ENCODE data around the gene NEK2.
"Not testable (repeated sequence)": the region's sequence is repeated elsewhere in the genome, so short reads cannot be mapped to it uniquely, and the experiment has no call there.

Gene NEK2

GRCh38 chr1:211632117-211632807, 43.2 kb downstream of the NEK2 start:
- no peak for DNase-seq

GRCh38 chr1:211631168-211631567, 44.3 kb downstream of the NEK2 start:
- DNase-seq = no peak

GRCh38 chr1:211630236-211631081, 45.0 kb downstream of the NEK2 start:
- DNase-seq = no peak

GRCh38 chr1:211628417-211628816, 47.0 kb downstream of the NEK2 start:
- no peak for DNase-seq

GRCh38 chr1:211627259-211627658, 48.2 kb downstream of the NEK2 start:
- no peak for DNase-seq

- not testable (repeated sequence) for DNase-seq
Measured at GRCh38 chr1:211625866-211626265, 49.6 kb downstream of the NEK2 start.

- no peak for DNase-seq
Measured at GRCh38 chr1:211625040-211625439, 50.4 kb downstream of the NEK2 start.

GRCh38 chr1:211623515-211623914, 51.9 kb downstream of the NEK2 start:
- no peak for DNase-seq

- no peak for DNase-seq
Measured at GRCh38 chr1:211621447-211622198, 53.8 kb downstream of the NEK2 start.

GRCh38 chr1:211620097-211620496, 55.3 kb downstream of the NEK2 start:
- no peak for DNase-seq

- DNase-seq = no peak
Measured at GRCh38 chr1:211619033-211619996, 56.1 kb downstream of the NEK2 start.

GRCh38 chr1:211616965-211617297, 58.5 kb downstream of the NEK2 start:
- DNase-seq = no peak

GRCh38 chr1:211616231-211616964, 59.0 kb downstream of the NEK2 start:
- DNase-seq = no peak

- DNase-seq = no peak
Measured at GRCh38 chr1:211614615-211615014, 60.8 kb downstream of the NEK2 start.

GRCh38 chr1:211613951-211614350, 61.5 kb downstream of the NEK2 start:
- DNase-seq = no peak

GRCh38 chr1:211613108-211613947, 62.1 kb downstream of the NEK2 start:
- DNase-seq = no peak

GRCh38 chr1:211612786-211613107, 62.7 kb downstream of the NEK2 start:
- DNase-seq = no peak

Measured in NCI-H1417 (cell line).